WTC11 (cell line): ENCODE data around the gene PELI3. TPM values are rescaled to one million over a fixed set of nuclear protein-coding genes. Genes with fewer than 3 reads are reported as not detected.

Source experiments
- E2F1 ChIP-seq: sonication (generic); formaldehyde crosslinking; IDR thresholded peaks from 2 replicates; pipeline ENCODE4 v1.8.0; 2022; ENCODE audit warnings: mild to moderate bottlenecking, missing genetic modification reagents
- ESRRA ChIP-seq: sonication (generic); formaldehyde crosslinking; IDR thresholded peaks from 2 replicates; pipeline ENCODE4 v1.8.1; 2022; ENCODE audit warnings: mild to moderate bottlenecking, missing genetic modification reagents, borderline replicate concordance
- IRF2 ChIP-seq: sonication (generic); formaldehyde crosslinking; IDR thresholded peaks from 2 replicates; pipeline ENCODE4 v1.8.0; 2022; ENCODE audit warnings: low read depth, missing genetic modification reagents, borderline replicate concordance
- JUN ChIP-seq: sonication (generic); formaldehyde crosslinking; IDR thresholded peaks from 2 replicates; pipeline ENCODE4 v1.8.0; 2023; ENCODE audit warnings: mild to moderate bottlenecking, missing genetic modification reagents
- MAX ChIP-seq: sonication (generic); formaldehyde crosslinking; IDR thresholded peaks from 2 replicates; pipeline ENCODE4 v1.8.0; 2022; ENCODE audit warnings: mild to moderate bottlenecking, missing genetic modification reagents
- NFYB ChIP-seq: sonication (generic); formaldehyde crosslinking; conservative IDR thresholded peaks from 2 replicates; pipeline ENCODE4 v1.8.0; 2022; ENCODE audit warnings: low read depth, missing genetic modification reagents
- PRDM15 ChIP-seq: sonication (generic); formaldehyde crosslinking; IDR thresholded peaks from 2 replicates; pipeline ENCODE4 v1.8.0; 2022; ENCODE audit warnings: missing genetic modification reagents
- TEAD1 ChIP-seq: sonication (generic); formaldehyde crosslinking; IDR thresholded peaks from 2 replicates; pipeline ENCODE4 v1.8.0; 2022; ENCODE audit warnings: mild to moderate bottlenecking, missing genetic modification reagents
- ZNF121 ChIP-seq: sonication (generic); formaldehyde crosslinking; IDR thresholded peaks from 2 replicates; pipeline ENCODE4 v1.8.0; 2023; ENCODE audit warnings: missing genetic modification reagents
- ZNF416 ChIP-seq: fragments of 250-450 bp; sonication (Bioruptor Pico); IDR thresholded peaks from 2 replicates; pipeline ENCODE4 v1.9.0; 2021; ENCODE audit warnings: mild to moderate bottlenecking, inconsistent platforms
- total RNA-seq: library from RNA; stranded (reverse); gene quantifications from 3 replicates; pipeline ENCODE4 v1.2.3, GENCODE V29; 2021
- TF ChIP-seq, protein P1 (sequence below): sonication (generic); formaldehyde crosslinking; IDR thresholded peaks from 2 replicates; pipeline ENCODE4 v1.8.0; 2022; ENCODE audit warnings: mild to moderate bottlenecking, missing genetic modification reagents
- TF ChIP-seq, protein P2 (sequence below): sonication (generic); formaldehyde crosslinking; IDR thresholded peaks from 2 replicates; pipeline ENCODE4 v1.8.0; 2023; ENCODE audit warnings: mild to moderate bottlenecking, missing genetic modification reagents
- TF ChIP-seq, protein P3 (sequence below): sonication (generic); formaldehyde crosslinking; IDR thresholded peaks from 2 replicates; pipeline ENCODE4 v1.8.1; 2023; ENCODE audit warnings: mild to moderate bottlenecking, missing genetic modification reagents, borderline replicate concordance
- TF ChIP-seq, protein P4 (sequence below): sonication (generic); formaldehyde crosslinking; IDR thresholded peaks from 2 replicates; pipeline ENCODE4 v1.8.1; 2023; ENCODE audit warnings: mild to moderate bottlenecking, missing genetic modification reagents
- TF ChIP-seq, protein P5 (sequence below): sonication (generic); formaldehyde crosslinking; IDR thresholded peaks from 2 replicates; pipeline ENCODE4 v1.8.1; 2023; ENCODE audit warnings: mild to moderate bottlenecking, moderate library complexity, missing genetic modification reagents

The PELI3 gene
- total RNA-seq, 1 experiment from 2014 or later: 7.8 TPM

GRCh38 chr11:66480117-66480938, 13.6 kb downstream of the PELI3 start, which contains the start of gene DPP3 (continued):
- TF ChIP-seq, protein P1, sequence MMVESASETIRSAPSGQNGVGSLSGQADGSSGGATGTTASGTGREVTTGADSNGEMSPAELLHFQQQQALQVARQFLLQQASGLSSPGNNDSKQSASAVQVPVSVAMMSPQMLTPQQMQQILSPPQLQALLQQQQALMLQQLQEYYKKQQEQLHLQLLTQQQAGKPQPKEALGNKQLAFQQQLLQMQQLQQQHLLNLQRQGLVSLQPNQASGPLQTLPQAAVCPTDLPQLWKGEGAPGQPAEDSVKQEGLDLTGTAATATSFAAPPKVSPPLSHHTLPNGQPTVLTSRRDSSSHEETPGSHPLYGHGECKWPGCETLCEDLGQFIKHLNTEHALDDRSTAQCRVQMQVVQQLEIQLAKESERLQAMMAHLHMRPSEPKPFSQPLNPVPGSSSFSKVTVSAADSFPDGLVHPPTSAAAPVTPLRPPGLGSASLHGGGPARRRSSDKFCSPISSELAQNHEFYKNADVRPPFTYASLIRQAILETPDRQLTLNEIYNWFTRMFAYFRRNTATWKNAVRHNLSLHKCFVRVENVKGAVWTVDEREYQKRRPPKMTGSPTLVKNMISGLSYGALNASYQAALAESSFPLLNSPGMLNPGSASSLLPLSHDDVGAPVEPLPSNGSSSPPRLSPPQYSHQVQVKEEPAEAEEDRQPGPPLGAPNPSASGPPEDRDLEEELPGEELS (CRISPR knock-in tag): peak; percentile 9; the same call in 1 of the 2 replicates
- TF ChIP-seq E2F1 (CRISPR knock-in tag) (no peak), ESRRA (CRISPR knock-in tag) (no peak), PRDM15 (peak; percentile 55; the same call in 1 of the 2 replicates), ZNF416 (CRISPR knock-in tag) (peak; percentile 66; the same call in 1 of the 2 replicates), ZNF121 (CRISPR knock-in tag) (0 out of 2 replicates have a peak, but pooled peaks have one; percentile 43), IRF2 (CRISPR knock-in tag) (no peak), JUN (CRISPR knock-in tag) (no peak), NFYB (CRISPR knock-in tag) (peak; percentile 90), TEAD1 (CRISPR knock-in tag) (peak; percentile 36; the same call in 1 of the 2 replicates), MAX (CRISPR knock-in tag) (peak; percentile 14; the same call in 1 of the 2 replicates)
- TF ChIP-seq, protein P2, sequence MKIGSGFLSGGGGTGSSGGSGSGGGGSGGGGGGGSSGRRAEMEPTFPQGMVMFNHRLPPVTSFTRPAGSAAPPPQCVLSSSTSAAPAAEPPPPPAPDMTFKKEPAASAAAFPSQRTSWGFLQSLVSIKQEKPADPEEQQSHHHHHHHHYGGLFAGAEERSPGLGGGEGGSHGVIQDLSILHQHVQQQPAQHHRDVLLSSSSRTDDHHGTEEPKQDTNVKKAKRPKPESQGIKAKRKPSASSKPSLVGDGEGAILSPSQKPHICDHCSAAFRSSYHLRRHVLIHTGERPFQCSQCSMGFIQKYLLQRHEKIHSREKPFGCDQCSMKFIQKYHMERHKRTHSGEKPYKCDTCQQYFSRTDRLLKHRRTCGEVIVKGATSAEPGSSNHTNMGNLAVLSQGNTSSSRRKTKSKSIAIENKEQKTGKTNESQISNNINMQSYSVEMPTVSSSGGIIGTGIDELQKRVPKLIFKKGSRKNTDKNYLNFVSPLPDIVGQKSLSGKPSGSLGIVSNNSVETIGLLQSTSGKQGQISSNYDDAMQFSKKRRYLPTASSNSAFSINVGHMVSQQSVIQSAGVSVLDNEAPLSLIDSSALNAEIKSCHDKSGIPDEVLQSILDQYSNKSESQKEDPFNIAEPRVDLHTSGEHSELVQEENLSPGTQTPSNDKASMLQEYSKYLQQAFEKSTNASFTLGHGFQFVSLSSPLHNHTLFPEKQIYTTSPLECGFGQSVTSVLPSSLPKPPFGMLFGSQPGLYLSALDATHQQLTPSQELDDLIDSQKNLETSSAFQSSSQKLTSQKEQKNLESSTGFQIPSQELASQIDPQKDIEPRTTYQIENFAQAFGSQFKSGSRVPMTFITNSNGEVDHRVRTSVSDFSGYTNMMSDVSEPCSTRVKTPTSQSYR (CRISPR knock-in tag): no peak
- TF ChIP-seq, protein P3, sequence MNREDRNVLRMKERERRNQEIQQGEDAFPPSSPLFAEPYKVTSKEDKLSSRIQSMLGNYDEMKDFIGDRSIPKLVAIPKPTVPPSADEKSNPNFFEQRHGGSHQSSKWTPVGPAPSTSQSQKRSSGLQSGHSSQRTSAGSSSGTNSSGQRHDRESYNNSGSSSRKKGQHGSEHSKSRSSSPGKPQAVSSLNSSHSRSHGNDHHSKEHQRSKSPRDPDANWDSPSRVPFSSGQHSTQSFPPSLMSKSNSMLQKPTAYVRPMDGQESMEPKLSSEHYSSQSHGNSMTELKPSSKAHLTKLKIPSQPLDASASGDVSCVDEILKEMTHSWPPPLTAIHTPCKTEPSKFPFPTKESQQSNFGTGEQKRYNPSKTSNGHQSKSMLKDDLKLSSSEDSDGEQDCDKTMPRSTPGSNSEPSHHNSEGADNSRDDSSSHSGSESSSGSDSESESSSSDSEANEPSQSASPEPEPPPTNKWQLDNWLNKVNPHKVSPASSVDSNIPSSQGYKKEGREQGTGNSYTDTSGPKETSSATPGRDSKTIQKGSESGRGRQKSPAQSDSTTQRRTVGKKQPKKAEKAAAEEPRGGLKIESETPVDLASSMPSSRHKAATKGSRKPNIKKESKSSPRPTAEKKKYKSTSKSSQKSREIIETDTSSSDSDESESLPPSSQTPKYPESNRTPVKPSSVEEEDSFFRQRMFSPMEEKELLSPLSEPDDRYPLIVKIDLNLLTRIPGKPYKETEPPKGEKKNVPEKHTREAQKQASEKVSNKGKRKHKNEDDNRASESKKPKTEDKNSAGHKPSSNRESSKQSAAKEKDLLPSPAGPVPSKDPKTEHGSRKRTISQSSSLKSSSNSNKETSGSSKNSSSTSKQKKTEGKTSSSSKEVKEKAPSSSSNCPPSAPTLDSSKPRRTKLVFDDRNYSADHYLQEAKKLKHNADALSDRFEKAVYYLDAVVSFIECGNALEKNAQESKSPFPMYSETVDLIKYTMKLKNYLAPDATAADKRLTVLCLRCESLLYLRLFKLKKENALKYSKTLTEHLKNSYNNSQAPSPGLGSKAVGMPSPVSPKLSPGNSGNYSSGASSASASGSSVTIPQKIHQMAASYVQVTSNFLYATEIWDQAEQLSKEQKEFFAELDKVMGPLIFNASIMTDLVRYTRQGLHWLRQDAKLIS (CRISPR knock-in tag): no peak
- TF ChIP-seq, protein P4, sequence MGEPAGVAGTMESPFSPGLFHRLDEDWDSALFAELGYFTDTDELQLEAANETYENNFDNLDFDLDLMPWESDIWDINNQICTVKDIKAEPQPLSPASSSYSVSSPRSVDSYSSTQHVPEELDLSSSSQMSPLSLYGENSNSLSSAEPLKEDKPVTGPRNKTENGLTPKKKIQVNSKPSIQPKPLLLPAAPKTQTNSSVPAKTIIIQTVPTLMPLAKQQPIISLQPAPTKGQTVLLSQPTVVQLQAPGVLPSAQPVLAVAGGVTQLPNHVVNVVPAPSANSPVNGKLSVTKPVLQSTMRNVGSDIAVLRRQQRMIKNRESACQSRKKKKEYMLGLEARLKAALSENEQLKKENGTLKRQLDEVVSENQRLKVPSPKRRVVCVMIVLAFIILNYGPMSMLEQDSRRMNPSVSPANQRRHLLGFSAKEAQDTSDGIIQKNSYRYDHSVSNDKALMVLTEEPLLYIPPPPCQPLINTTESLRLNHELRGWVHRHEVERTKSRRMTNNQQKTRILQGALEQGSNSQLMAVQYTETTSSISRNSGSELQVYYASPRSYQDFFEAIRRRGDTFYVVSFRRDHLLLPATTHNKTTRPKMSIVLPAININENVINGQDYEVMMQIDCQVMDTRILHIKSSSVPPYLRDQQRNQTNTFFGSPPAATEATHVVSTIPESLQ (CRISPR knock-in tag): no peak
- TF ChIP-seq, protein P5, sequence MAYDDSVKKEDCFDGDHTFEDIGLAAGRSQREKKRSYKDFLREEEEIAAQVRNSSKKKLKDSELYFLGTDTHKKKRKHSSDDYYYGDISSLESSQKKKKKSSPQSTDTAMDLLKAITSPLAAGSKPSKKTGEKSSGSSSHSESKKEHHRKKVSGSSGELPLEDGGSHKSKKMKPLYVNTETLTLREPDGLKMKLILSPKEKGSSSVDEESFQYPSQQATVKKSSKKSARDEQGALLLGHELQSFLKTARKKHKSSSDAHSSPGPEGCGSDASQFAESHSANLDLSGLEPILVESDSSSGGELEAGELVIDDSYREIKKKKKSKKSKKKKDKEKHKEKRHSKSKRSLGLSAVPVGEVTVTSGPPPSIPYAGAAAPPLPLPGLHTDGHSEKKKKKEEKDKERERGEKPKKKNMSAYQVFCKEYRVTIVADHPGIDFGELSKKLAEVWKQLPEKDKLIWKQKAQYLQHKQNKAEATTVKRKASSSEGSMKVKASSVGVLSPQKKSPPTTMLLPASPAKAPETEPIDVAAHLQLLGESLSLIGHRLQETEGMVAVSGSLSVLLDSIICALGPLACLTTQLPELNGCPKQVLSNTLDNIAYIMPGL (CRISPR knock-in tag): peak; percentile 88; the same call in 1 of the 2 replicates
